Heart left ventricle (tissue), 13 donors: Measurements from ENCODE around the gene MRPL33.

ENCODE experiments used
- POLR2A ChIP-seq, 2 donors: fragments of 450-650 bp; IDR thresholded peaks; one replicate each; pipeline ENCODE4 v1.6.1; 2017; ENCODE audit warnings: antibody characterized with exemption in 2 of 2, mild to moderate bottlenecking in 2 of 2, moderate library complexity in 2 of 2
- TF ChIP-seq, protein P1 (sequence below), 12 donors: fragments of 200-600 bp; sonication (generic) in 4 of 12; IDR thresholded peaks; one replicate each; pipeline versions ENCODE4 v1.5.0 to v1.8.0; 2018 to 2022; ENCODE audit warnings: antibody characterized with exemption in 12 of 12, mild to moderate bottlenecking in 5 of 12
- donor health status: ischemic (EF 13 %, LVEDD 7.1; RV severe dilation, severe dysfunction).
- donor health status: DM: no; HTN: yes; CAD: no.
- donor health status: DM: no; HTN: no; CAD: no.
- donor health status: ischemic (EF 25% LVEDD 6.9; RV normal size, moderate dysfunction).
- donor health status: ischemic (EF 25% LVEDD 5.7; RV mildly dilated, moderate dysfunction).
- donor health status: ischemic (EF 35%, LVEDD 5.7; RV mildly dilated, moderate dysfunction).
- donor health status: nonischemic (EF 11% LVEDD 7.7; RV severe dilation, severe dysfunction).
- donor health status: DM: yes; HTN: yes; CAD: no.
- donor health status: PGD.
- donor health status: ischemic (EF 29% LVEDD 5.4; RV normal size, mild dysfunction).
- donor health status: nonischemic (EF 23%, LVEDD 6.1; RV moderate dilation, normal function).

- TF ChIP-seq, protein P1, sequence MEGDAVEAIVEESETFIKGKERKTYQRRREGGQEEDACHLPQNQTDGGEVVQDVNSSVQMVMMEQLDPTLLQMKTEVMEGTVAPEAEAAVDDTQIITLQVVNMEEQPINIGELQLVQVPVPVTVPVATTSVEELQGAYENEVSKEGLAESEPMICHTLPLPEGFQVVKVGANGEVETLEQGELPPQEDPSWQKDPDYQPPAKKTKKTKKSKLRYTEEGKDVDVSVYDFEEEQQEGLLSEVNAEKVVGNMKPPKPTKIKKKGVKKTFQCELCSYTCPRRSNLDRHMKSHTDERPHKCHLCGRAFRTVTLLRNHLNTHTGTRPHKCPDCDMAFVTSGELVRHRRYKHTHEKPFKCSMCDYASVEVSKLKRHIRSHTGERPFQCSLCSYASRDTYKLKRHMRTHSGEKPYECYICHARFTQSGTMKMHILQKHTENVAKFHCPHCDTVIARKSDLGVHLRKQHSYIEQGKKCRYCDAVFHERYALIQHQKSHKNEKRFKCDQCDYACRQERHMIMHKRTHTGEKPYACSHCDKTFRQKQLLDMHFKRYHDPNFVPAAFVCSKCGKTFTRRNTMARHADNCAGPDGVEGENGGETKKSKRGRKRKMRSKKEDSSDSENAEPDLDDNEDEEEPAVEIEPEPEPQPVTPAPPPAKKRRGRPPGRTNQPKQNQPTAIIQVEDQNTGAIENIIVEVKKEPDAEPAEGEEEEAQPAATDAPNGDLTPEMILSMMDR (IDR thresholded peaks at IDR 0.05): no peak
- TF ChIP-seq POLR2A (IDR thresholded peaks at IDR 0.05): peak in 1 of 2 donors; percentile 13
Measured at GRCh38 chr2:27765621-27766286, 5.8 kb upstream of the MRPL33 start.
